ELF-1 (cell line): ENCODE data around the gene DBI.
A peak's percentile ranks its signal among the peaks of the same experiment; 100 is the strongest.

Experiments
- DNase-seq: peaks from one replicate; pipeline ENCODE4 v3.0.0-alpha.2; 2016; ENCODE audit warnings: low read depth, low spot score

The DBI gene

DNA sequence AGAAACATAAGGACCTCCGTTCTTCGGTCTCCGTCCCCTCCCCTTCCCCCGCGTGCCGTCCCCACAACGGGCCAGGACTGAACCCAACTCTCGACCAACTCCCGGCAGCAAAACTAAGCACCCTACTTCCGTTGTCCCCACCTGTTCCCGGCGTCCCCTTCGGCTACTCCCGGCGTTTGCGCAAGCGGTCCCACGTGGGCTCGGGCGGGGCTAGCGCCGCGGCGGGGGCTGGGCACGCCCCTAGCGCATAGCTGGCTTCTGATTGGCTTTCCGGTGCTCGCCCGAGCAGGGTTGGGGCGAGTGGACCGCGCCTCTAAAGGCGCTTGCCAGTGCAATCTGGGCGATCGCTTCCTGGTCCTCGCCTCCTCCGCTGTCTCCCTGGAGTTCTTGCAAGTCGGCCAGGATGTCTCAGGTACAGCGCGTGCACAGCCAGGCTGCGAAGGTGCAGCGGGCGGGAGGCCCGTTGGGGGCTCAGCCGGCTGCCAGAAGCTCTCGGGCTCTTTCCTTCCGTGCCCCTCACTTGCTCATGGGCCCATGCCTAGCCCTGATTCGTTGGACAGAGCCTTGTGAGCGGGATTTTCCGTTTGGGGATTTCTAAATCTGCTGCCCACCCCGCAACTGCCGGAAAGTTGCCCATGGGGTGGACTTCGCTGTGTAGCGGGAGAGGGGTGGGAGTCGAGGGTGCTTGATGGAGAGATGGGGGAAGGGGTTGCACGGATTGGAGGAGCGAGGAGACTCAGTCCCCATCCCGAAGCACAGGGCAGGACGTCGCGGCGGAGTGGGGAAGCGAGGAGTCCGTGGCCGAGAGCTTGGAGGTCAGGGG lies at the start of gene DBI, which contains the start of gene C2orf76:
TSS of gene DBI (plus strand) at position 329 of the 823 bp plus-strand sequence. CDS start at position 404, 75 bp downstream.
TSS of gene C2orf76 (minus strand) at position 186 of the 823 bp plus-strand sequence. CDS start 26,875 bp downstream, outside the sequence.
- peak; percentile 98 for DNase-seq

DNA sequence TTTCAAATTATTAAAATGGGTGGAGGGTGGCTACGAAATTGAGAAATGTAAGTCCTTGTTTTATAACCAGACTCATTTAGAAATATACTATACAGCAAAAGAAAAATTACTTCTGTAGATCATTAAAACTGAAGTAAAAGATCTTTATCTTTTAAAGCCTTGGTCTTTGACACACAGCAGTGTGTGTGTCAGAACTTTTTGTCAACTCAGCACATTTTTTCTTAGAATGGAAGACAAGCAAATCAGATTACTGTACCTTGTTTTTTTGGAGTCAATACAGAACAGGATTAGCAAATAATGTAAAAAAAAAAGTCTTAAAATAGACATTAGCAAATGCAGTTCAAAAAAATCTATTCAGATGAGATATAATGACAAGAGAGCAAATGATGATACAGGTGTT lies 49.2 kb upstream of the DBI start:
- no peak for DNase-seq

DNA sequence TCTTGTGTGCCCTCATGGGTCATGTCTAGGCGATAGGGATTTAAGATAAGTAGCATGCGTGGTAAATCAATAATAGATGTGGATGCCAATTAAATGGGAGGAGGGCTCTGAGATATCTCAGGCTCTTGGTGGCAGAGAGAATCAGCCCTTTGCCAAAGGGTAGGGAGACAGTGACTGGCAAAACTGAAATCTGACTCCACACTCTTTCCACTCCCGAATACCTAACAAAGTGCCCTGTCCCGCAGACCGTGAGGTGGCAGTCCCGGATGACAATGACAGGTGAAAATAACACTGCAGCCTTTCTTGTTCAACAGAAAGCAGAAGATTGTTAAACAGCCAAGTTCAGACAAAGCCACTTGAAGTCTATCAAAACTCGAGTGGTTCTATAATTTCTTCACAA lies 47.2 kb upstream of the DBI start:
- DNase-seq = no peak

DNA sequence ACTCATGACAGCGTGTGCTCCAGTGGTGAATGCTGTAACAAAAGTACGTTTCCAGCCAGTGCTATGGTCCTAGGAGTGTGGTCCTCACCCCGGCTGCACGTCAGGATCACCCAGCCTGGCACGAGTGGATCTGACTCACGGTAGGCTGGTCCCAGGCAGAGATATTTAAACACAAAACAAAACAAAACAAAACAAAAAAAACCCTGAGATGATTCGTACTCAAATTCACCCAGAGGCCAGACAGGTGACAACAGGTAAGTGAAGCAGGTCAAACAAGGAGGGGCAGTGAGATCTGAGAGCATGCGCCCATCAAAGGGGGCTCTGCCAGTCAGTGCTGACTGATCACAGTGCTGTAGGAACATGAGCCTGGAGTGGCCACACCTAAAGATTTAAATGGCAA lies 43.3 kb upstream of the DBI start:
- no peak for DNase-seq

DNA sequence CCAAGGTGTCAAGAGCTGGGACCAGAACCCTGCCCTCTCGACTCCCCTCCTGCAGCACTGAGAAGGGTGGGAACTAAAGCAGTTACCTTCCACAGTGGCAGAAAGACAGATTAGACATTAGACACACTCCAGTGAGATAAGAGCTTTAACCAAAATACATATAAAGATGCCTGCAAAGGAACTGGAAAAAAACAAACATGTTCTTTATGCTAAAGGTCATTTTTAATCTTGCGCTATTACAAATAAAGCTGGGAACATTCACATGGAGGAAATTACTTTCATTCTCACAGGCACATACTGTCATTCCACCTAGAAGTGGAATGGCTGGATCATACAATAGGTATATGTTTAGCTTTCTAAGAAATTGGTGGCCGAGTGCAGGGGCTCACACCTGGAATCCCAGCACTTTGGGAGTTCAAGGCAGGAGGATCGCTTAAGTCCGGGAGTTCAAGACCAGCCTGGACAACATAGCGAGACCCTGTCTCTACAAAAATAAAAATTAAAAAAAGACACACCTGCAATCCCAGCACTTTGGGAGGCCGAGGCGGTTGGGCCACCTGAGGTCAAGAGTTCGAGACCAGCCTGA lies 42.0 kb upstream of the DBI start:
- DNase-seq = no peak

DNA sequence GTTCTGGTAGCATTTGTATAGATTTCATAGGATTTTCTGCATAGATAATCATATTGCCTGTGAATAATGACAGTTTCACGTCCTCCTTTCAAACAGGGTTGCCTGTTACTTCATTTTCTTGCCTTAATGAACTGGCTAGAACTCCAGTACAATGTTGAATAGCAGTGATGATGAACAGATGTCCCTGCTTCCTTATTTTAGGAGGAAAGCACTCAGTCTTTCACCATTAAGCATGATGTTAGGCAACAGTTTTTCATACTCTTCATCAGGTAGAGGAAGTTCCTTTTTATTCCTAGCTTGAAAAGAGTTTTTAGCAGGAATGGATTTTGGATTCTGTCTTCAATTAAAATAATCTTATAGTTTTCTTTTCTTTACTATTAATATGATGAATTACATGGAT lies 39.8 kb upstream of the DBI start:
- DNase-seq = no peak

- no peak for DNase-seq
Observed at GRCh38 chr2:119327431-119327830, 39.3 kb upstream of the DBI start.

GRCh38 chr2:119332953-119333352 lies 33.8 kb upstream of the DBI start:
- DNase-seq = no peak

- no peak for DNase-seq
Observed at GRCh38 chr2:119333360-119333759, 33.4 kb upstream of the DBI start.

- no peak for DNase-seq
Observed at GRCh38 chr2:119333833-119334232, 32.9 kb upstream of the DBI start.

- DNase-seq = no peak
Observed at GRCh38 chr2:119337749-119338148, 29.0 kb upstream of the DBI start.

GRCh38 chr2:119338272-119338671 lies 28.5 kb upstream of the DBI start:
- no peak for DNase-seq

GRCh38 chr2:119338826-119339561 lies 27.8 kb upstream of the DBI start:
- DNase-seq = no peak

GRCh38 chr2:119339562-119339923 lies 27.2 kb upstream of the DBI start:
- no peak for DNase-seq

DNA sequence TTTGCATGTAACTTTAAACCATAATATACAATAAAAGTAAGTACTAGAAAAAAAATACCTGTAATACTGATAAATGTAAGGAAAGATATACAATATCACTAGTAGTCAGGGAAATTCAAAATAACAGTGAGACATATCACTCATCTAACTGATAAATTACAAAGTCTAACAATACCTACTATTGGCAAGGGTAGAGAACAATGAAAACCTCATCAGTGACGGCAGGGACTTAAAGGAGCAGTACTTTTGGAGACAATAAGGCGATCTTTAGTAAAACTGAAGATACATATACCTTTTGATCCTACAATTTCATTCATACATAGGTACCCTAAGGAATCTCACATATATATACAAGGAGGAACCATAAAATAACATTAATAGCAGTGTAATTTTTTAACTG lies 25.1 kb upstream of the DBI start:
- DNase-seq = no peak

- DNase-seq = peak; percentile 31
Observed at GRCh38 chr2:119349289-119349688, 17.5 kb upstream of the DBI start.

- DNase-seq = peak; percentile 73
Observed at GRCh38 chr2:119350311-119350998, 16.3 kb upstream of the DBI start.

DNA sequence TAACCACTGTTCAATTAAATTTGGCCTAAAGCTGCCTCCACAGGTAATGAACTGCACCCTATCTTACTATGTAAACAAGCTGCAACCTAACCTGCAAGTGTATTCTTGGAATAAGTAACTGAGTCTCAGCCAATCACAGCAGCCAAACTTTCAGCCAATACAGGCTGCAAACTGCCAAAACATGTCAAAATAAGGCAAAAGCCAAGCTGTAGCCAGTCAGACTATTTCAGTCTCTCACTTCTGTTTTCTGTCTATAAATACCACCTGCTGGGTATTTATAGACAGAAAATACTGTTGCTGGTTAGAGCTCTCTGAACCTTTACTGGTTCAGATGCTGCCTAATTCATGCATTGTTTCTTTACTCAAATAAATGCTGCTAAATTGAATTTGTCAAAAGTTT lies 14.4 kb upstream of the DBI start:
- DNase-seq = no peak

DNA sequence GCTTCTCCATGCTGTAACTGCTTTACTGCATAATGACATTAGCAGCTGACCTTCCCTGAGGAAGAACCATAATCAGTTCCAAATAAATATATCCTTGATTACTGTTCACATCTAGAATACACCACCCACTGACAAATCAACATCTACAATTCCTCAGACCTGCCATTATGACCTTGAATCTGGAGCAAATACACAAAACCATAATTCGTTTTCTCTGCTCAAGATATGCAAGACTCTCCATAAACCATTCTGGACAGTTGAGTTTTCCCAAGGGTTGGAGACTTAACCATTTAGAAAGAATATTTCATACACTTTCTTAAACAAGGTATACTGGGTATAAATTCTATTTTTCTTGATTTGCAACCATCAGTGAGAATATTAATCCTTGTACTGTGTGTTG lies 11.9 kb upstream of the DBI start:
- DNase-seq = no peak

GRCh38 chr2:119359774-119360173 lies 7.0 kb upstream of the DBI start:
- DNase-seq = no peak

GRCh38 chr2:119360423-119360966 lies 6.3 kb upstream of the DBI start:
- DNase-seq = no peak

GRCh38 chr2:119364798-119365197 lies 2.0 kb upstream of the DBI start:
- no peak for DNase-seq
